ENCODE data around the gene SLC38A2.

- TF ChIP-seq POLR2AphosphoS5 (IDR thresholded peaks at IDR 0.05) (no peak), CTCF (IDR thresholded peaks at IDR 0.05) (no peak), POLR2A (IDR thresholded peaks at IDR 0.05) (no peak)
These were observed 12.2 kb downstream of the SLC38A2 start for GRCh38 chr12:46360370-46360769.
